ENCODE measurements around the gene PLA2G2F.

- TF ChIP-seq CTCF (IDR thresholded peaks at IDR 0.05) (no peak), POLR2A (IDR thresholded peaks at IDR 0.05) (no peak)
Observed at GRCh38 chr1:20147846-20148570, 8.9 kb downstream of the PLA2G2F start.

Data from stomach (tissue), 4 donors.